ENCODE data around the gene CPEB4. TPM values are rescaled to one million over a fixed set of nuclear protein-coding genes. Genes with fewer than 3 reads are reported as not detected.

The CPEB4 gene
- total and polyA plus RNA-seq, 2 donors (not counting 3 experiments of a cell fraction or from before 2014, with no cell fraction given) = 11.3 to 16.4 TPM

DNA sequence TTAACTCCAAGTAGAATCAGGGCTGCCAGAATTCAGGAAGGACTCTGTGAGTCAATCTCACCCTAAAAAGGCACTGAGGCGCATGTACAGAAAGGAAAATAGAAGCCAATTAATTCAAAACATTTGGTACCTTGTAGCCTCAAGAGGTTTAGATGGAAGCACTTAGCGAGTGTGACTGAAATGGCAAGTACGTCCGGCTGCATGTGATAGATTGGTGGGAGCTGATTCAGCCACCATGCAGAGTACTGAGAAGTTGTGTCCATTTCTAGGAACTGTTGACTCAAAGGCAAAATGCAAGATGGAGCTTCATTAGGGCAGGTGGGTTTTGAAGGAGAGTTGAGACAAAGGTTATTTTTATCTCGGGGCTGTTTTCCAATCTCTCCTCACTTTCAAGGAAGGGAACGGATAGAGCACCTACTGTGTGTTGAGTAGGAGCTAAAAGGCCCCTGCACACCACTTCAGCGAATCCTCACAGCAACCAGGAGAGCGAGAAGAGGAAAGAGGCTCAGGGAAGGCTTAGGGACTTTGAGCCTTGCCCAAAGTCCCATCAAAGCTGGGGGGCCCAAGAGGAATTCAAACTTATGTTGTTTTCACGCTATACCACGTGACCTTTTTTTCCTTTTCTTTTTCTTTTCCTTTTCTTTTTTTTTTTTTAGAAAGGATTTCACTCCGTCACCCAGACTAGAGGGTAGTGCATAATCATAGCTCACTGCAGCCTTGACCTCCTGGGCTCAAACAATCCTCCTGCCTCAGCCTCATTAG is 34.6 kb upstream of the CPEB4 start:
- no TSS peak for BruUV-seq (replicated peaks)
- no peaks in the 10 kb centered on the region for H3K9me1 ChIP-seq (replicated peaks; ENCODE audit: control insufficient read depth, extremely low read depth, insufficient read depth, low read length)
- DNase-seq (ENCODE audit: low read depth, low spot score) (no peak), FAIRE-seq (no peak)
- H3K9me3 ChIP-seq (replicated peaks; ENCODE audit: control insufficient read depth, insufficient read depth, low read length) = no peaks in the 10 kb centered on the region
- H3K27ac ChIP-seq (ENCODE audit: insufficient read depth, low read depth, low read length) = no peak overlapping the region
- no peak for TF ChIP-seq MYC (IDR thresholded peaks at IDR 0.05; ENCODE audit: low read depth, low read length)
- TF ChIP-seq JUN (IDR thresholded peaks at IDR 0.05; ENCODE audit: borderline replicate concordance, insufficient read depth, insufficient read length, low read depth) = no peak
- no peak for TF ChIP-seq FOS (IDR thresholded peaks at IDR 0.05; ENCODE audit: borderline replicate concordance, insufficient read depth, low read length)
- no peak for TF ChIP-seq GATA2 (IDR thresholded peaks at IDR 0.05; ENCODE audit: insufficient read depth, insufficient read length, low read depth, low read length)
- no peak for TF ChIP-seq CTCF (IDR thresholded peaks at IDR 0.05; ENCODE audit: extremely low read depth in 1 of 2, insufficient read depth in 1 of 2, low read depth in 1 of 2, low read length in 2 of 2)
- TF ChIP-seq POLR2AphosphoS5 (IDR thresholded peaks at IDR 0.05; ENCODE audit: insufficient read depth, low read depth, low read length) = no peak
- no peak for TF ChIP-seq MAX (IDR thresholded peaks at IDR 0.05; ENCODE audit: insufficient read depth, insufficient read length)
- no peak for TF ChIP-seq EZH2 (IDR thresholded peaks at IDR 0.05; ENCODE audit: borderline replicate concordance, low read depth, low read length, severe bottlenecking)
- no peak for TF ChIP-seq POLR2A (IDR thresholded peaks at IDR 0.05; ENCODE audit: low read depth, low read length)
- H3K4me2 ChIP-seq (ENCODE audit: insufficient read depth, low read length) = no peak overlapping the region
- ChIA-PET POLR2A (no interaction called here), CTCF (interaction anchor here (2.6 kb wide), 1 partner anchor 32 kb away, joined by 9 read pairs; no protein-coding TSS in a partner anchor)
- no peaks in the 10 kb centered on the region for H4K20me1 ChIP-seq (replicated peaks; ENCODE audit: control insufficient read depth, extremely low read depth, insufficient read depth, low read length)
- H3K4me1 ChIP-seq (ENCODE audit: control insufficient read depth, extremely low read depth, insufficient read depth, low read length) = peaks cover 12% of the 10 kb centered on the region
- no peaks in the 10 kb centered on the region for H3K36me3 ChIP-seq (ENCODE audit: control insufficient read depth in 2 of 2, extremely low read depth in 1 of 2, insufficient read depth in 2 of 2, low read length in 2 of 2)
- H3K79me2 ChIP-seq (ENCODE audit: control insufficient read depth, insufficient read depth, low read length) = no peaks in the 10 kb centered on the region
- H2AFZ ChIP-seq (ENCODE audit: low read depth, low read length) = no peak overlapping the region
- H3K4me3 ChIP-seq (replicated peaks in 1 of 3; ENCODE audit: insufficient read depth in 1 of 3, low read depth in 1 of 3, low read length in 3 of 3) = no peak overlapping the region
- intact Hi-C loops (cut with micrococcal nuclease) = loop anchor here (1.0 kb wide), 1 partner anchor 71 kb away; no protein-coding TSS in a partner anchor
- dilution Hi-C loops (cut with MboI; ENCODE audit: extremely low pct_ligation_motif_present, low sequenced_read_pairs) = no loop called here
- no peak overlapping the region for H3K9ac ChIP-seq (replicated peaks; ENCODE audit: extremely low read depth, insufficient read depth, low read length)
- H3K27me3 ChIP-seq (ENCODE audit: control insufficient read depth in 2 of 2, insufficient read depth in 2 of 2, low read length in 2 of 2) = no peaks in the 10 kb centered on the region

Data from endothelial cell of umbilical vein (primary cell).